Body of pancreas (tissue), 4 donors: ENCODE results near the gene INPP5D. TPM values are rescaled to one million over a fixed set of nuclear protein-coding genes. Genes with fewer than 3 reads are reported as not detected.

Source experiments
- ATAC-seq: fragments of 150-250 bp; one replicate; pipeline ENCODE4 v1.9.1; 2016
- DNase-seq, 4 donors: peaks; one replicate each; pipeline ENCODE4 v3.0.0-alpha.2; 2019
- H3K27ac ChIP-seq, 4 donors: fragments of 200-600 bp; sonication (generic); 1 replicate in 3 of 4; 2 replicates in 1 of 4; pipeline versions ENCODE4 v1.5.1 to v1.6.1; 2016 to 2019; ENCODE audit warnings: mild to moderate bottlenecking in 1 of 4, mixed read lengths in 1 of 4, moderate library complexity in 1 of 4
- H3K27me3 ChIP-seq, 2 donors: fragments of 200-600 bp; sonication (generic); one replicate each; pipeline ENCODE4 v1.6.0; 2016; ENCODE audit warnings: mild to moderate bottlenecking in 1 of 2
- H3K36me3 ChIP-seq, 2 donors: fragments of 200-600 bp; sonication (generic); replicated peaks in 1 of 2; 2 replicates each; pipeline ENCODE4 v1.5.1; 2016; ENCODE audit warnings: low read depth in 2 of 2; ENCODE audit not compliant: insufficient read depth in 1 of 2
- H3K4me1 ChIP-seq: fragments of 200-600 bp; sonication (generic); one replicate; pipeline ENCODE4 v1.6.0; 2016
- H3K4me3 ChIP-seq, 2 donors: fragments of 200-600 bp; sonication (generic); 1 replicate in 1 of 2; 2 replicates in 1 of 2; pipeline ENCODE4 v1.5.1; 2016 to 2019
- H3K9me3 ChIP-seq, 3 donors: fragments of 200-600 bp; sonication (generic); 1 replicate in 2 of 3; 2 replicates in 1 of 3; pipeline ENCODE4 v1.5.1; 2016
- POLR2A ChIP-seq, 3 donors: fragments of 450-650 bp; IDR thresholded peaks; one replicate each; pipeline ENCODE4 v1.6.1; 2016; ENCODE audit warnings: antibody characterized with exemption in 3 of 3, mild to moderate bottlenecking in 2 of 3
- WGBS, 2 donors: methylation state at CpG; one replicate each; pipeline ENCODE4 v1.1.5; 2017; 5-methylcytosine and 5-hydroxymethylcytosine counted together
- intact Hi-C: fragments of 100-400 bp; cut with DNase I; formaldehyde crosslinking; loops from one replicate; pipeline ENCODE4 v1.15.1; 2023
- total RNA-seq, 2 donors: library from RNA; depleted of rRNA; stranded (reverse); fragments of >200 nt; gene quantifications; one replicate each; pipeline ENCODE4 v1.1.0, GENCODE V29; 2016
- TF ChIP-seq, protein P1 (sequence below), 7 experiments: fragments of 450-650 bp in 4 of 7; fragments of 200-600 bp in 3 of 7; sonication (generic) in 3 of 7; IDR thresholded peaks; one replicate each; pipeline ENCODE4 v1.5.1; 2016 to 2019; ENCODE audit warnings: antibody characterized with exemption in 7 of 7

INPP5D gene
- total RNA-seq, 2 donors from 2014 or later = 0.99 to 8.8 TPM

- 55 to 75% methylated on average over 12 to 18 of the region's 18 CpGs for WGBS, 2 donors
Observed at GRCh38 chr2:233210843-233211547, 150.9 kb downstream of the INPP5D start.

GRCh38 chr2:233211548-233211895, 151.4 kb downstream of the INPP5D start:
- Histone ChIP-seq H3K27me3 (no peaks in the 10 kb centered on the region), H3K4me1 (no peaks in the 10 kb centered on the region), H3K36me3 (no peaks in the 10 kb centered on the region), H3K9me3 (no peaks in the 10 kb centered on the region), H3K4me3 (no peak overlapping the region), H3K27ac (no peak overlapping the region)
- TF ChIP-seq POLR2A (IDR thresholded peaks at IDR 0.05) = no peak
- TF ChIP-seq, protein P1, sequence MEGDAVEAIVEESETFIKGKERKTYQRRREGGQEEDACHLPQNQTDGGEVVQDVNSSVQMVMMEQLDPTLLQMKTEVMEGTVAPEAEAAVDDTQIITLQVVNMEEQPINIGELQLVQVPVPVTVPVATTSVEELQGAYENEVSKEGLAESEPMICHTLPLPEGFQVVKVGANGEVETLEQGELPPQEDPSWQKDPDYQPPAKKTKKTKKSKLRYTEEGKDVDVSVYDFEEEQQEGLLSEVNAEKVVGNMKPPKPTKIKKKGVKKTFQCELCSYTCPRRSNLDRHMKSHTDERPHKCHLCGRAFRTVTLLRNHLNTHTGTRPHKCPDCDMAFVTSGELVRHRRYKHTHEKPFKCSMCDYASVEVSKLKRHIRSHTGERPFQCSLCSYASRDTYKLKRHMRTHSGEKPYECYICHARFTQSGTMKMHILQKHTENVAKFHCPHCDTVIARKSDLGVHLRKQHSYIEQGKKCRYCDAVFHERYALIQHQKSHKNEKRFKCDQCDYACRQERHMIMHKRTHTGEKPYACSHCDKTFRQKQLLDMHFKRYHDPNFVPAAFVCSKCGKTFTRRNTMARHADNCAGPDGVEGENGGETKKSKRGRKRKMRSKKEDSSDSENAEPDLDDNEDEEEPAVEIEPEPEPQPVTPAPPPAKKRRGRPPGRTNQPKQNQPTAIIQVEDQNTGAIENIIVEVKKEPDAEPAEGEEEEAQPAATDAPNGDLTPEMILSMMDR (IDR thresholded peaks at IDR 0.05) = no peak
- ATAC-seq (no peak), DNase-seq (no peak)
- WGBS, 2 donors = 71 to 74% methylated on average over 3 of the region's 3 CpGs
- intact Hi-C loops = no loop called here

More at GRCh38 chr2:233210843-233211547, 150.9 kb downstream of the INPP5D start:
- Histone ChIP-seq H3K9me3 (no peaks in the 10 kb centered on the region), H3K4me3 (no peak overlapping the region), H3K27ac (no peak overlapping the region), H3K4me1 (no peaks in the 10 kb centered on the region), H3K27me3 (no peaks in the 10 kb centered on the region), H3K36me3 (no peaks in the 10 kb centered on the region)
- ATAC-seq = peak; percentile 35
- TF ChIP-seq, protein P1 (IDR thresholded peaks at IDR 0.05) = no peak
- no peak for TF ChIP-seq POLR2A (IDR thresholded peaks at IDR 0.05)
- DNase-seq = peak; percentile 48 to 71 (median 60)
- intact Hi-C loops = no loop called here

DNA sequence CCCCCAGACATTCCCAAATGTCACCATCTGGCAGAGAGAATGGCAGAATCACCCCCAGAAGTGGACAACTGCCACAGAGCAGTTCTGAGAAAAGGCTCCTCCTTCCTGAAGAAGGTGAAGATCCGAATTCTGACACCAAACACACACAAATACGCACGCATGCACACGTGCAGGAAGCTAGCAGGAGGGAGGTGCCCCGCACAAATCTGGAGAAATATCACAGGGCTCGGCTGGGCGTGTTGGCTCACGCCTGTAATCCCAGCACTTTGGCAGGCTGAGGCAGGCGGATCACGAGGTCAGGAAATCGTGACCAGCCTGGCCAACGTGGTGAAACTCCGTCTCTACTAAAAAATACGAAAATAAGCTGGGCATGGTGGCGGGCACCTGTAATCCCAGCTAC, 152.9 kb downstream of the INPP5D start:
- Histone ChIP-seq H3K4me1 (no peaks in the 10 kb centered on the region), H3K27me3 (no peaks in the 10 kb centered on the region), H3K27ac (no peak overlapping the region), H3K36me3 (no peaks in the 10 kb centered on the region), H3K9me3 (no peaks in the 10 kb centered on the region), H3K4me3 (no peak overlapping the region)
- intact Hi-C loops = no loop called here
- DNase-seq (no peak), ATAC-seq (no peak)
- no peak for TF ChIP-seq POLR2A (IDR thresholded peaks at IDR 0.05)
- TF ChIP-seq, protein P1 (IDR thresholded peaks at IDR 0.05) = no peak
- 86 to 90% methylated on average over 15 of the region's 15 CpGs for WGBS, 2 donors

DNA sequence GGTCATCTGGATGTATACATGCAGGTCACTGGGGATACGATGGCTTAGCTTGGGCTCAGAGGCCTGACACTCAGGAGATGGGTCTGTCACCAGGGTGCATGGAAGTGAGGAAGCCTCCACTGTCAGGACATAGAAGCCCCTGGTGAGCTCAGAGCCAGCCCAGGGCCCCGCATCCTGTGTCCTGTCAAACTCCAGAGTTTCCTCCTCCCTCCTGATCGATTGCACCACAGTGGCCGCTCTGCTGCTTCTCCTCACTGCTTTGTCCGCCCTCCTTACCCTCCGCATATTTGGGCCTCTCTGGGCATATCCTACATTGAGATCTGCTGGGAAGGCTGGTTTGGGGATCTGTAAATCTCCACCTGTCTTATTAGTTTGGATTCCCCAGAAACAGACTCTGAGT, 153.8 kb downstream of the INPP5D start:
- no peak overlapping the region for H3K27ac ChIP-seq
- no peaks in the 10 kb centered on the region for H3K4me1 ChIP-seq
- intact Hi-C loops = no loop called here
- H3K4me3 ChIP-seq = no peak overlapping the region
- 72 to 77% methylated on average over 5 to 6 of the region's 6 CpGs for WGBS, 2 donors
- no peaks in the 10 kb centered on the region for H3K9me3 ChIP-seq
- no peaks in the 10 kb centered on the region for H3K36me3 ChIP-seq
- no peaks in the 10 kb centered on the region for H3K27me3 ChIP-seq
- no peak for DNase-seq
- no peak for ATAC-seq
- TF ChIP-seq, protein P1 (IDR thresholded peaks at IDR 0.05) = no peak
- TF ChIP-seq POLR2A (IDR thresholded peaks at IDR 0.05) = no peak

GRCh38 chr2:233217892-233218377, 157.8 kb downstream of the INPP5D start:
- peaks cover 8% of the 10 kb centered on the region for H3K4me1 ChIP-seq
- TF ChIP-seq, protein P1 (IDR thresholded peaks at IDR 0.05) = no peak
- TF ChIP-seq POLR2A (IDR thresholded peaks at IDR 0.05) = no peak
- H3K27me3 ChIP-seq = no peaks in the 10 kb centered on the region
- no peak overlapping the region for H3K4me3 ChIP-seq
- H3K36me3 ChIP-seq = no peaks in the 10 kb centered on the region
- H3K9me3 ChIP-seq = no peaks in the 10 kb centered on the region
- no peak overlapping the region for H3K27ac ChIP-seq
- DNase-seq (peak in 1 of 4 donors; percentile 10), ATAC-seq (no peak)
- intact Hi-C loops = no loop called here
- WGBS, 2 donors = 56 to 69% methylated on average over 8 of the region's 8 CpGs
